Fibroblast of the aortic adventitia (primary cell): ENCODE results near the gene DRC7. TPM values are rescaled to one million over a fixed set of nuclear protein-coding genes. Genes with fewer than 3 reads are reported as not detected.

Experiments used
- DNase-seq: peaks from one replicate; pipeline ENCODE4 v3.0.0-alpha.2; 2010; ENCODE audit warnings: low read depth
- H3K4me3 ChIP-seq: 2 replicates; pipeline ENCODE4 v1.5.1; 2011; ENCODE audit warnings: low read depth, mild to moderate bottlenecking, control low read depth, low read length, moderate library complexity
- CTCF ChIP-seq: IDR thresholded peaks from 2 replicates; pipeline ENCODE4 v1.5.1; 2011; ENCODE audit warnings: mild to moderate bottlenecking, low read length, control low read depth, inconsistent platforms; ENCODE audit not compliant: insufficient read depth
- total RNA-seq: library from RNA; depleted of rRNA; stranded (reverse); fragments of >200 nt; gene quantifications from 2 replicates; pipeline ENCODE4 v1.2.3, GENCODE V29; 2012; ENCODE audit warnings: low replicate concordance

The DRC7 gene
- total RNA-seq, 1 donor: 0.09 TPM

DNA sequence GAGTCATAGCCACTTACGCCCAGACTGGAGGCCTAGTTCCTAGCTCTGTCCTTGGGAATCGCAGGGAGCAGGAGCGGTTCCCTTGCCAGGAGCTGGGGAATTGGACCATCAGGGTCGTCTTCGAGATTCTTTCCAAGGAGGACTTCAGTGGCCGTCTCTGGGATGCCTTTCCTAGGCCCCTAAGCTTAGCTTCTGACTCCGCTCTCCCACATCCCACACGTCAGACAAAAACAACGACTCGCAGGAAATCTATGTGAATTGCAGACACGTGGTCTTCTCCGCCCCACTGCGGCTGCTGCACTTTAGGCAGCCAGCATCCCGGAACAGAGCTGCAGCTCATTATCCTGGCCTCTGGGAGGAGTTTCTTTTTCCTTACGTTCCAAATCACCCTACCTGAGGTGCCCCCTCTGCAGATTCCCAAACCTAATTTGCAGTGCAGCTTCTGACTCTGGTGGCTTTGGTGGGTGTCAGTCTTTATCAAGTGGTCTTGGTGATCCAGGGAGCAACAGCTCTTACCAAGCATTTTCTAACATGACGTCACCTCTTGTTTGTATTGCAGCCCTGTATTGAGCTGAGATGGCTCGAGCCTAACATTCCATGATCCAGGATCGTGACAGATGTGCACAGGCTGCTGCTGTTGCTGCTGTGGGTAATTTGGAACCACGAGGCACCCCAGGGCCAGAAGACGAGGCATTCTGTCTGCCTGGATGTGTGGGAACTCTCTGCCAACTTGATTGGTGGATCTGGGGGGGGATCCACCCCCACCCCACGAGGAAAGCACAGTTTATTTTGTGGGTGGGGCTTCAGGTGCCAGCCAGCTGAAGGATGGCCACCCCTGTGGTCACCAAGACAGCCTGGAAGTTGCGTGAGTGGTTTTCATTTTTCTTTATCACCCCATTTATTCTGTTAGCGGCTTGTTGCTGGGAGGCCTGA is 42.1 kb downstream of the DRC7 start:
- DNase-seq: peak; percentile 75
- peak; percentile 26 for TF ChIP-seq CTCF
- H3K4me3 ChIP-seq: peak overlapping the region; percentile 99

DNA sequence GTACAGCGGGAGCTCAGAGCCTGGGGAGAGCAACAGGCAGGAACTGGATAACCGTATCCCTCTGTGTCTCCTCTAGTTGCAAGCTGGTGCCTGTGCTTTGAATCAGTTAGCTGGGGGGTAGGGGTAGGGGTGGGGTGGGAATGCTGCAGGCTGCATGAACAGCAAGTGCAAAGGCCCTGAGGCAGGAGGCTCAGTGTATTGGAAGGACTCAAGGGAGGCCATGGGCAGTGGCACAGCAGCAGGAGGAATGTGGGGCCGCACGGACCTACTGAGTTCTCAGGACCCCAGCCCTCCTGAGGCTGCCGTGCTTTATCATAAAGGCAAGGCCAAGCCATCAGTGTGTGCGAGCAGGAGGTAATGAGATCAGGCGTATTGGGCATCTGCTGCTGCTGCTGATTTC is 44.2 kb downstream of the DRC7 start:
- TF ChIP-seq CTCF: no peak
- DNase-seq: no peak
- H3K4me3 ChIP-seq: no peak overlapping the region

DNA sequence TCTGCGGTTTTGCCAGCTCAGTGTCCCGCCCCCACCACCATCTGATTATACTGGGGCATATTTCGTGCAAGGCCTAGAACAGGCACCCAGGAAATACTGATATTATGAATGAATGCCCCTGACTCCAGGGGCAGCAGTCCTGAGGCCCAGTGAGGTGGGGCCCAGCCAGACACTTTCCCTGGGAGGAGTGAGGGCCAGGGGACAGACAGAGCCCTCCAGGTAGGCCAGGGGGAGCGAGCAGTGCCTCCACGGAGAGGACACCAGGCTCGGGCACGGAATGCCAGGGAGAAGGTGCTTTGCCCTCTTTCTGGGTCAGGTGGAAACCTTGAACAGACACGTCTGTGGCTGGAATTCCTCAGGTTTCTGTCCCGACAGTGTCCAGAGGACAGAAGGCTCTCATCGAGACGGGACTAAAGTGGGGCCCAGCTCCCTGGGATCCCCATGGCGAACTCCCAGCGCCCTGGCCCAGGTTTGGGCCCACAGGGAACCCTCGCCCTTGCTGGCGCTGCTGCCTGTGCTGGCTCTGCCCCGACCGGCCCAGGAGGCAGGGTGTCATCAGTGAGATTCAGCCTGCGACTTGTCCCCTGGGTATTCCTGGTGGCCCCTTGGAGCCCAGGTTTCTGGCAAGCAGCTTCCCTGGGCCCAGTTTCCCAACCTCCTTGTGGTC is 45.3 kb downstream of the DRC7 start:
- DNase-seq: no peak
- H3K4me3 ChIP-seq: no peak overlapping the region
- no peak for TF ChIP-seq CTCF

GRCh38 chr16:57740423-57741071 is 45.9 kb downstream of the DRC7 start:
- H3K4me3 ChIP-seq: no peak overlapping the region
- DNase-seq: no peak
- TF ChIP-seq CTCF: no peak

GRCh38 chr16:57741660-57742191 is 47.1 kb downstream of the DRC7 start:
- no peak overlapping the region for H3K4me3 ChIP-seq
- DNase-seq: no peak
- no peak for TF ChIP-seq CTCF

- no peak for DNase-seq
- no peak for TF ChIP-seq CTCF
These were observed 47.9 kb downstream of the DRC7 start for GRCh38 chr16:57742543-57742942.

More at GRCh38 chr16:57742543-57742942, 47.9 kb downstream of the DRC7 start:
- H3K4me3 ChIP-seq: no peak overlapping the region
